Effector CD8-positive, alpha-beta T cell (primary cell): ENCODE data around the gene FIBIN.
"Not testable (repeated sequence)": the region's sequence is repeated elsewhere in the genome, so short reads cannot be mapped to it uniquely, and the experiment has no call there.

Source experiments
- DNase-seq: peaks from one replicate; lab custom pipeline; 2025; lab: John Stamatoyannopoulos, UW
- total RNA-seq, 4 experiments: gene quantifications; one replicate each; lab custom pipeline; 2026; lab: John Stamatoyannopoulos, UW

The FIBIN gene
- 0 reads per million in 4 experiments for total RNA-seq

DNA sequence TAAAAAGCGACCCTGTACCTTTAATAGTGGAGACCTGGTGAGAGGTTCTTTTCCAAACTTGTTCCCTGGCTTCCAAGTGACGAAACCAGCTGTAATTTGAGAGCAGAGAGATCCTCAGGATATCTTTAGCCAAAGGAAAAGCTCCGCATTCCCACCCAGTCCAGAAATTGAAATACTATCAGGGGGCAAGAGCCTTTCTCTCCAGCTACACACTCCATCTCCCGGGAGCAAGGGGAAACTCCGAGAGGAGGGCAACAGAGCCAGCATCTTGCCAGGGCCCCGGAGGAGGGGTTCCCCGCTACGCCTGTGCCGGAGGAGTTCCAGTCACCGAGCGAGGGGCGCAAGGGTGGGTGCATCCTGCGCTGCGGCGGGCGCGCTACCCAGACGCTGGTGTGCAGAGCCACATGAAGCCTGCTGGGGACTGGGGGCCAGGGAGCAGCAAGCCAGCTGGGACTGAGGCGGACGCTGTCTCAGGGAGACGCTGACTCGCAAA lies at the start of gene FIBIN:
Gene FIBIN (plus strand): TSS at position 148 of the 493 bp plus-strand sequence. CDS start 415 bp downstream, outside the sequence.
- DNase-seq = no peak

- DNase-seq = no peak
These were observed 48.8 kb upstream of the FIBIN start for GRCh38 chr11:26944866-26945664.

- no peak for DNase-seq
These were observed 47.6 kb upstream of the FIBIN start for GRCh38 chr11:26946257-26946716.

DNA sequence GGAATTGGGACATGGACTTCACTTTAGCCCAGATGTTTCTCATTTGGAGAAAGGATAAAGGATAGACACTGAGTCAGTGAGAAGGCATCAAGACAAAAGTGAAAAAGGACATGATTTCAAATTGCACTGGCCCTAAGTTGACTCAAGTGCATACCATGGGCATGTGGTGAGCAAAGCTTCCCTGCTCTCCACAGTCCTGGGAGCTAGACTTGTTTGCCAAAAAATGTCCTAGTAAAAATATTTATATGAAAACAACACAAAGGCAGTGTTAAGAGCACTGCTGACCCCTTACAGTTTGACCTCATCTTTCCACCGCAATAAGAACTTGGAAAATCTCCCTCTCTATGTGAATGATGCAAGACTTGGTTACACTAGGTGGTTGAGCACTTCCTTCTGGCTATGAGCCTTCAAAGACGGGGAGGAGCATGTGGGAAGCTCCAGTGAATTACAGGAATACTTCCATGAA lies 46.5 kb upstream of the FIBIN start:
- no peak for DNase-seq

- DNase-seq = no peak
These were observed 45.8 kb upstream of the FIBIN start for GRCh38 chr11:26947904-26948639.

DNA sequence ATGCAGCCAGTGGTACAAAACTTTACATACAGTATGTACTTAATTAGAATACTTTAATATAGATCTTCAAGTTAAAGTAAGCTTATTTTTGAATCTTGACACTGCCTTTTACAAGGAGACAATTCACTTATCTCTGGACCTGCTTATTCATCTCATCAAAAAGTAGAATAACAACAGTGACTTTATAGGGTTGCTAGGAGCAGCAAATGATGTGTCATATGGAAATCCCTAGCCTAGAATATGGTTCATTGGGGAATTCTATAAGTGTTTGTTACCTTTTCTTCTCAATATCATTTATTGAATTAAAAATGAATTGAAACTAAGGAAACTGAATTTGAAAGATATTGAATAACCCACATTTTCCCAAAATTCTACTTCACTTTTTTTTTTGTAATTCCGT lies 45.0 kb upstream of the FIBIN start:
- no peak for DNase-seq

DNA sequence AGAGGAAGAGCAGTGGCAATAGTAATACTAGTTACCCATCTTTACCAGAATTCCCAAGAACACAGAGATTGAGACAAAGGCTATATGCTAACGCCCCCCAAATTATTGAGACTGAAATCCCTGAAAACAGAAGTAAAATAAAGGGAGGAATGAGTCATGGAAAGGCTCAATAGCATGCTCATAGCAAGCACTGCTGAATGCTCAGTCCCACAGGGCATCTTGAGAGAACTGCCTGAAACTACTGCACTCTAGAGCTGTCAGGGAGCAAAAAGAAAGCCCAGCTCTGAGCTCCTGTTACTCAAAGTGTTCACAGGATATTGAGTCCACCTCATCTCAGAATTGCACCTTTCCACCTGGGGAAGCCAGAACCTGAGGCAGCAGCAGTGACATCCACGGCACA lies 44.1 kb upstream of the FIBIN start:
- DNase-seq = no peak

GRCh38 chr11:26950260-26950719 lies 43.6 kb upstream of the FIBIN start:
- no peak for DNase-seq

DNA sequence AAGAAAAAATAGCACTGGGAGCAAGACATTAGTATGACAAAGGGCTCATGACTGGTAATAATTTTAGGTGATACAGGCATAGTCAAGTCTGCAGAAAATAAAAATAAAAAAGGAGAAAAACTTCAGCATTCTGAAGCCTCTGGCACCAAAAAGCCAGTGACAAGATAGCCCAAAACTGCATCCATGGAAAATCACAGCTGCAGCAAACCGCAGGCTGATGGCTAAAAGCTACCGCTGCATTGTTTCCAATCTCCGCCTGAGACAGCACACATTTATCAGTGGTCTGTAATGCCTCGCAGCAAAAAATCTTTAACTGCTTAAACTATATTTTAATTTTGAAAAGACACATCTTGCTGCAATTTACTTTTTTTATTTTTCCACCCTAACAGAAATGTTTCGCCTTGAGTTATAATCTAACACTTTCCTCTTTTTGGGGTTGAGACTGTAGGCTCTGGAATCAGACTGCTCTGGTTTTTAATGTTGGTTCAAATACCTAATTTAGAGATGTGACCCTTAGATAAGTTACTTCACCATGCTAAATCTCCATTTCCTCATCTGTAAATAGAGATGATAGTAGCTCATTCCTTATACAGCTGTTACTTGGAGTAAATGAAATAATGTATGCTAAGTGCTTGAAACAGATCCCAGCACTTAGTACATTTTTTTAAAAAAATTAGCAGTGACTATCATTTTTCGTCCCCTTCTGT lies 42.0 kb upstream of the FIBIN start:
- no peak for DNase-seq

DNA sequence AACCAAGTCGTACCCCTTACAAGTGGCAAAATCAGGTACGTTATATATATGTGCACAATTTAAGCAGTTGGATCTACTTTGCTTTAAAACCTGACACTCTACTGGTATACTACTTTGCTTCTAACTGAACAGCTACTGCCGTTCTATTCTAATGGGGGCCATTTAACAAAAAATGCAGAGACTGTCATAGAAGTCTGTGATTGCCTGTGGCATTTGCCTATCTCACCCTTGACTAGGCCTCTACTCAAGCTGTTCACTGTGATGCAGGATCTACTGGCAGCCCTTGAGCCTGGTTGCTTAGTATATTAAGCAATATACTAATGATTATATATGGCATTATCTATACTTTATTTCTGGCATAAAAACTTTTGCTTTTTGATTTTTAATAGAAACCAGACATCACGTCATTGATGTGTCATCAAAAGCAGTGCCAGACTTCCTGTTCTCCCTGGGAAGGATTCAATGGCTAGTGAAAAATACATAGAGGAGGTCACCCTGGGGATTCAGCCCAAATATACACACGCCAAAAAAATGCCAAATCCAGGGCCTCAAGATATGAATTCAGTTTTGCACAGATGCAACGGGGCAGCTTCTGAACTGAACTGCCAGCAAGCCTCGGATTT lies 40.0 kb upstream of the FIBIN start:
- DNase-seq = no peak

DNA sequence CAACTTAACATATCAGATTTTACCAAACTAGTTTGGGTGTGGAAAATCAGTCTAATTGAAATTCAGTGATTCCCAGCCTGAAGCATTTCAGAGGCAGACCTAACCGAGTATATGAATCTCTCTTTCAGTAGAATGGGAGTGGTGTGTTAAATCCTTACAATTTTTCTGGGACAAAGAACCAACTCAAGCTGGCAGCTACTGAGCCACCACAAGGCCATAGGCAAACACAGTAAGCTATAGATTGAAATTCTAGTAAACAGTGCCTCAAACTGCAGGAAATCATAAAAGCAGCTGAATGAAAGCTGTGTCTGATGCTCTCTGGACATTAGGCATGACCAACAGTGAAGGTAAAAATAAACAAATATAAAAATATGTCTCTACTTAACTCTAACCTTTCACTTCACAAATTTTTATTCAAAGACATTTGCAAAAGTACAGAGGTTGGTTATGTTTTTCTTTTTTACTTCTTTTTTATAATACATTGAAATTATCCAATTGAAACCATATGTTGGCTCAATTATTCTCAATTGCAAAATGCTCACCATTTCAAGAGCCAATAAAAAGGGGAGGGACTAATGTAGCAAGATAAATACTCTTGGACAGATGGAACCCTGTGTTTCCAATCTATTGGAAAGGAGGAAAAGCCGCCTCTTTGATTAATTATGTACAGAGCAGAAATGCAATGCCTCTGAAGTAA lies 35.8 kb upstream of the FIBIN start:
- DNase-seq = no peak

DNA sequence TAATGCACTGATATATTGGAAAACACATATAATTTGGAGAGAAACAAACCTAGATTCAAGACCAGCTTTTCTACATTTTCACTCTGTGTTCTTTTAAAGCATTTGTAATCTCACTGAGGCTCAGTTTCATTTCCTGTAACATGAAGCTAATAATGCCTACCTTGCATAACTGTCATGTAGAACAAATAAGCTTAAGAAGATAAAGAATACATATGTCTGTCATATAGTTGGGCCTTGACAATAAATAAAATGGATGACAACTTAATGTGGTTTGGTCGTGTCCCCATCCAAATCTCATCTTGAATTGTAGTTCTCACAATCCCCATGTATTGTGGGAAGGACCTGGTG lies 35.2 kb upstream of the FIBIN start:
- no peak for DNase-seq

- DNase-seq = no peak
These were observed 33.6 kb upstream of the FIBIN start for GRCh38 chr11:26960281-26960680.

DNA sequence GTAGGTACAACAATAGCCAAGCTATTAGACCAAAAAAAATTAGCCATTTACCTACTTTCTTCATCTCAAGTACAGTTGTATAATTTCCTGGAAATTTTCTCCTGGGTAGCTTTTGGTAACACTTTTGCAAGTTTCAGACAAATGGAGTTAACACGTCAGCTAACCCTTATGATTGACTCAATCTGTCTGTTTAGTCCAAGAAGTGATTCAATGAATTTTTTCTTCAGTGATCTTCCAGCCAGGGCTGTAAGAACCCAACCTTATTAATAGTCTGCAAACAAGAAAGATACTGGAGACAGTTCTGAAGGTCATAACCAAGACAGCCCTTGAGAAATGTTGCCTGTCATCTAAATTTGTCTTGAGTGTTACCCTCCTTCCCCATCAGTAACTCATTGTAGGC lies 30.1 kb upstream of the FIBIN start:
- no peak for DNase-seq

- no peak for DNase-seq
These were observed 29.6 kb upstream of the FIBIN start for GRCh38 chr11:26964339-26964738.

GRCh38 chr11:26964847-26965485 lies 28.9 kb upstream of the FIBIN start:
- not testable (repeated sequence) for DNase-seq

DNA sequence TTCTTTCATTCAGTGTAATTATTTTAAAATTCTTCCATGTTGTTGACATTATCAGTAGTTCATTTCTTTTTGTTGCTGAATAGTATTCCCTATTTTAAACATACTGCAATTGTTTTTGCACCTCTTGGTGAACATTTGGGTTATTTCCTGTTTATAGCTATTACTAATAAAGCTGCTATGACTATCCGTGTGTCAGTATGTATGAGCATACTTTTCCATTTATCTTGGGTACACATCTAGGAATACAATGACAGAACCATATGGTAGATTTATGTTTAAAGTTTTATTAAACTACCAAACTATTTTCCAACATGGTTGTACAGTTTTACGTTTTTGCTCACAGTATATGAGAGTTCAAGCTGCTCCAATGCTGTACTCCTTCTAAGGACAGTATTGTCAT lies 22.0 kb upstream of the FIBIN start:
- no peak for DNase-seq

GRCh38 chr11:26974069-26974783 lies 19.7 kb upstream of the FIBIN start:
- no peak for DNase-seq

- no peak for DNase-seq
These were observed 18.9 kb upstream of the FIBIN start for GRCh38 chr11:26974996-26975395.

GRCh38 chr11:26976389-26976788 lies 17.5 kb upstream of the FIBIN start:
- DNase-seq = no peak
